ENCODE results near the gene CFAP65. TPM values are rescaled to one million over a fixed set of nuclear protein-coding genes. Genes with fewer than 3 reads are reported as not detected.

Gene CFAP65
- total RNA-seq, 1 donor from 2014 or later, result 0.18 TPM

GRCh38 chr2:218960309-218961165 is 80.8 kb downstream of the CFAP65 start:
- intact Hi-C loops (cut with DNase I), result no loop called here
- DNase-seq (ENCODE audit: low spot score) (no peak), ATAC-seq (no peak)

- no peak for DNase-seq (ENCODE audit: low spot score)
- ATAC-seq, result no peak
- intact Hi-C loops (cut with DNase I), result no loop called here
These were observed 81.5 kb downstream of the CFAP65 start for GRCh38 chr2:218959761-218960308.

- DNase-seq (ENCODE audit: low spot score), result peak; percentile 75
- intact Hi-C loops (cut with DNase I), result no loop called here
- ATAC-seq, result peak; percentile 74
These were observed 82.1 kb downstream of the CFAP65 start, which contains the start of gene CDK5R2 for GRCh38 chr2:218959141-218959731. Gene CDK5R2 (plus strand): TSS chr2:218959666. CDS start chr2:218959821, 155 bp downstream.

GRCh38 chr2:218958276-218958675 is 83.0 kb downstream of the CFAP65 start:
- intact Hi-C loops (cut with DNase I), result no loop called here
- DNase-seq (ENCODE audit: low spot score) (no peak), ATAC-seq (no peak)

- ATAC-seq (no peak), DNase-seq (ENCODE audit: low spot score) (no peak)
- intact Hi-C loops (cut with DNase I), result no loop called here
These were observed 83.6 kb downstream of the CFAP65 start for GRCh38 chr2:218957671-218958070.

GRCh38 chr2:218956039-218956438 is 85.3 kb downstream of the CFAP65 start:
- intact Hi-C loops (cut with DNase I), result no loop called here
- no peak for ATAC-seq
- DNase-seq (ENCODE audit: low spot score), result no peak

- intact Hi-C loops (cut with DNase I), result no loop called here
- DNase-seq (ENCODE audit: low spot score) (no peak), ATAC-seq (no peak)
These were observed 86.6 kb downstream of the CFAP65 start for GRCh38 chr2:218954541-218955300.

- intact Hi-C loops (cut with DNase I), result no loop called here
- DNase-seq (ENCODE audit: low spot score) (no peak), ATAC-seq (no peak)
These were observed 87.9 kb downstream of the CFAP65 start for GRCh38 chr2:218953366-218953954.

Small RNA genes within 50 kb of the gene (microRNA-seq; reads per million reads assigned to microRNA genes)
- gene MIR3131, result not detected
- gene MIR375, result 183 reads per million, percentile 64 among the genes with 10 or more reads in this experiment

Other genes starting within 250 kb of the CFAP65 start
- gene PRKAG3, start 209.7 kb downstream of the CFAP65 start, total RNA-seq, result 0.49 TPM
- 23.3 TPM for gene WNT6, start 181.7 kb downstream of the CFAP65 start, total RNA-seq
- gene WNT10A, start 160.7 kb downstream of the CFAP65 start, total RNA-seq, result 0.94 TPM
- not detected for gene CDK5R2, start 81.8 kb downstream of the CFAP65 start, total RNA-seq
- gene FEV, start 56.3 kb downstream of the CFAP65 start, total RNA-seq, result not detected
- gene CRYBA2, start 48.1 kb downstream of the CFAP65 start, total RNA-seq, result not detected
- 0.22 TPM for gene IHH, start 19.4 kb upstream of the CFAP65 start, total RNA-seq
- gene NHEJ1, start 119.3 kb upstream of the CFAP65 start, total RNA-seq, result 15.0 TPM
- gene SLC23A3, start 128.5 kb upstream of the CFAP65 start, total RNA-seq, result 3.3 TPM
- 55.8 TPM for gene CNPPD1, start 135.4 kb upstream of the CFAP65 start, total RNA-seq
- gene RETREG2, start 136.8 kb upstream of the CFAP65 start, total RNA-seq, result 75.7 TPM
- gene ZFAND2B, start 165.3 kb upstream of the CFAP65 start, total RNA-seq, result 40.8 TPM
- gene ABCB6, start 177.4 kb upstream of the CFAP65 start, total RNA-seq, result 32.6 TPM
- gene ATG9A, start 188.1 kb upstream of the CFAP65 start, total RNA-seq, result 39.9 TPM
- gene ANKZF1, start 188.3 kb upstream of the CFAP65 start, total RNA-seq, result 46.9 TPM
- gene GLB1L, start 203.9 kb upstream of the CFAP65 start, total RNA-seq, result 4.2 TPM
- gene STK16, start 204.0 kb upstream of the CFAP65 start, total RNA-seq, result 16.5 TPM
- gene TUBA4B, start 211.7 kb upstream of the CFAP65 start, total RNA-seq, result not detected
- gene TUBA4A, start 212.4 kb upstream of the CFAP65 start, total RNA-seq, result 12.5 TPM
- 120 TPM for gene DNAJB2, start 237.8 kb upstream of the CFAP65 start, total RNA-seq

Data from sciatic nerve (tissue), 2 donors.